Gastrocnemius medialis (tissue), 4 donors: ENCODE data around the gene MDK. TPM values are rescaled to one million over a fixed set of nuclear protein-coding genes. Genes with fewer than 3 reads are reported as not detected.

Source experiments
- ATAC-seq, 2 donors: fragments of 150-250 bp; one replicate each; pipeline ENCODE4 v1.9.1; 2016
- DNase-seq, 2 donors: peaks; one replicate each; pipeline ENCODE4 v3.0.0-alpha.2; 2019
- H3K27ac ChIP-seq, 4 donors: fragments of 200-600 bp; sonication (generic); 1 replicate in 1 of 4; 2 replicates in 3 of 4; pipeline ENCODE4 v1.5.1; 2016 to 2018; ENCODE audit warnings: mild to moderate bottlenecking in 2 of 4, moderate library complexity in 1 of 4
- H3K27me3 ChIP-seq, 3 donors: fragments of 200-600 bp; sonication (generic) in 2 of 3; 1 replicate in 1 of 3; 2 replicates in 2 of 3; pipeline versions ENCODE4 v1.5.1 to v1.6.0; 2016 to 2019; ENCODE audit warnings: mild to moderate bottlenecking in 1 of 3, moderate library complexity in 1 of 3
- H3K36me3 ChIP-seq, 2 donors: fragments of 200-600 bp; sonication (generic) in 1 of 2; one replicate each; pipeline ENCODE4 v1.5.1; 2017 to 2018
- H3K4me1 ChIP-seq, 2 donors: fragments of 200-600 bp; sonication (generic) in 1 of 2; one replicate each; pipeline ENCODE4 v1.5.1; 2016 to 2017; ENCODE audit warnings: mild to moderate bottlenecking in 2 of 2
- H3K4me3 ChIP-seq, 4 donors: fragments of 200-600 bp; sonication (generic) in 3 of 4; 1 replicate in 1 of 4; 2 replicates in 3 of 4; pipeline ENCODE4 v1.5.1; 2016 to 2019; ENCODE audit warnings: mild to moderate bottlenecking in 2 of 4
- H3K9me3 ChIP-seq, 3 donors: fragments of 200-600 bp; sonication (generic) in 2 of 3; 1 replicate in 1 of 3; 2 replicates in 2 of 3; pipeline ENCODE4 v1.5.1; 2016 to 2019
- POLR2A ChIP-seq, 2 donors: fragments of 450-650 bp; IDR thresholded peaks; one replicate each; pipeline ENCODE4 v1.6.1; 2017; ENCODE audit warnings: antibody characterized with exemption in 2 of 2, mild to moderate bottlenecking in 2 of 2, moderate library complexity in 2 of 2
- in situ Hi-C, 4 donors: fragments of 200-750 bp; cut with MboI; loops; one replicate each; pipeline versions ENCODE4 v1.15.0 to v1.8.0; 2017; ENCODE audit warnings: low sequenced_read_pairs in 4 of 4
- intact Hi-C: fragments of 100-400 bp; cut with DNase I; formaldehyde crosslinking; loops from one replicate; pipeline ENCODE4 v1.15.1; 2023; ENCODE audit warnings: low total_unique reads
- total RNA-seq, 4 donors: library from RNA; depleted of rRNA; stranded (reverse); fragments of >200 nt; gene quantifications; one replicate each; pipeline versions ENCODE4 v1.1.0 to v1.2.3, GENCODE V29; 2016
- TF ChIP-seq, protein P1 (sequence below), 5 experiments: fragments of 450-650 bp in 3 of 5; fragments of 200-600 bp in 2 of 5; sonication (generic) in 2 of 5; IDR thresholded peaks in 4 of 5; conservative IDR thresholded peaks in 1 of 5; 1 replicate in 4 of 5; 2 replicates in 1 of 5; pipeline ENCODE4 v1.5.1; 2016 to 2019; ENCODE audit warnings: antibody characterized with exemption in 5 of 5, mild to moderate bottlenecking in 3 of 5, moderate library complexity in 3 of 5

Gene MDK
- total RNA-seq, 4 donors from 2014 or later, result 1.6 to 1.9 TPM; not detected in 2

DNA sequence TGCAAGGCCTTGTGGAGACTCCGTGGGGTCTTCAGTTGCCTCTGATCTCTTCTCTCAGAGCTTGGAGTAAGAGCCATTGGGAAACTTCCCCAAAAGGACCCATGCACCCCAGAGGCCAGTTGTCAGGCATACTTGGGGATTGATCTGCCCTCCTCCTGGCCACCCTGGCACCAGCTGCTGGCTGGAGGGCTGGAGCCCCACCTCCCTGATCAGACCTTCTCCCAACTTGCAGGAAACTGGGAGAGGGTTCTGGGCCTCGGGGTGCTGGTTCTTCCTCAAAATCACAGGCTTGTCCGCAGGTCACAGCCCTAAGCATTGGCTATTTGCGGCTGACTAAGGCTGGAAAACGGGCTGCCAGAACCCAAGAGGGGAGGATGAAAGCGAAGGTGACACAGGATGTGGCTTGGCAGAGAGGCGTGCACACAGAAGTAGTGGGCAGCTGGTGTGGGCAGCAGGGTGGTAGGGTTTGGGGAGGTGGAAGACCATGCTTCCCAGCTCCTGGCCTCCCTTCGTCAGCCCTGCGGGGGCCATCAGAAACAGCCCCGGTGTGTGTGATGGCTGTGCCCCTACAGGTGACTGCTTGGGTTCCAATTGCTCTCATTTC, 35.5 kb upstream of the MDK start:
- H3K4me3 ChIP-seq, result peak overlapping the region; percentile 38 to 54 (median 49)
- H3K27me3 ChIP-seq, result no peaks in the 10 kb centered on the region
- TF ChIP-seq POLR2A (IDR thresholded peaks at IDR 0.05), result no peak
- TF ChIP-seq, protein P1, sequence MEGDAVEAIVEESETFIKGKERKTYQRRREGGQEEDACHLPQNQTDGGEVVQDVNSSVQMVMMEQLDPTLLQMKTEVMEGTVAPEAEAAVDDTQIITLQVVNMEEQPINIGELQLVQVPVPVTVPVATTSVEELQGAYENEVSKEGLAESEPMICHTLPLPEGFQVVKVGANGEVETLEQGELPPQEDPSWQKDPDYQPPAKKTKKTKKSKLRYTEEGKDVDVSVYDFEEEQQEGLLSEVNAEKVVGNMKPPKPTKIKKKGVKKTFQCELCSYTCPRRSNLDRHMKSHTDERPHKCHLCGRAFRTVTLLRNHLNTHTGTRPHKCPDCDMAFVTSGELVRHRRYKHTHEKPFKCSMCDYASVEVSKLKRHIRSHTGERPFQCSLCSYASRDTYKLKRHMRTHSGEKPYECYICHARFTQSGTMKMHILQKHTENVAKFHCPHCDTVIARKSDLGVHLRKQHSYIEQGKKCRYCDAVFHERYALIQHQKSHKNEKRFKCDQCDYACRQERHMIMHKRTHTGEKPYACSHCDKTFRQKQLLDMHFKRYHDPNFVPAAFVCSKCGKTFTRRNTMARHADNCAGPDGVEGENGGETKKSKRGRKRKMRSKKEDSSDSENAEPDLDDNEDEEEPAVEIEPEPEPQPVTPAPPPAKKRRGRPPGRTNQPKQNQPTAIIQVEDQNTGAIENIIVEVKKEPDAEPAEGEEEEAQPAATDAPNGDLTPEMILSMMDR (IDR thresholded peaks at IDR 0.05 in 4 of 5, conservative IDR thresholded peaks at IDR 0.05 in 1 of 5), result no peak
- DNase-seq (no peak), ATAC-seq (no peak)
- in situ Hi-C loops, result no loop called here
- no peaks in the 10 kb centered on the region for H3K9me3 ChIP-seq
- peaks cover 11 to 21% of the 10 kb centered on the region in 2 donors for H3K4me1 ChIP-seq
- intact Hi-C loops, result loop anchor here (10.0 kb wide), 1 partner anchor 221 kb away; the partner anchor contains the start of gene PHF21A
- no peaks in the 10 kb centered on the region for H3K36me3 ChIP-seq
- H3K27ac ChIP-seq, result peak overlapping the region; percentile 54 to 72 (median 70)

DNA sequence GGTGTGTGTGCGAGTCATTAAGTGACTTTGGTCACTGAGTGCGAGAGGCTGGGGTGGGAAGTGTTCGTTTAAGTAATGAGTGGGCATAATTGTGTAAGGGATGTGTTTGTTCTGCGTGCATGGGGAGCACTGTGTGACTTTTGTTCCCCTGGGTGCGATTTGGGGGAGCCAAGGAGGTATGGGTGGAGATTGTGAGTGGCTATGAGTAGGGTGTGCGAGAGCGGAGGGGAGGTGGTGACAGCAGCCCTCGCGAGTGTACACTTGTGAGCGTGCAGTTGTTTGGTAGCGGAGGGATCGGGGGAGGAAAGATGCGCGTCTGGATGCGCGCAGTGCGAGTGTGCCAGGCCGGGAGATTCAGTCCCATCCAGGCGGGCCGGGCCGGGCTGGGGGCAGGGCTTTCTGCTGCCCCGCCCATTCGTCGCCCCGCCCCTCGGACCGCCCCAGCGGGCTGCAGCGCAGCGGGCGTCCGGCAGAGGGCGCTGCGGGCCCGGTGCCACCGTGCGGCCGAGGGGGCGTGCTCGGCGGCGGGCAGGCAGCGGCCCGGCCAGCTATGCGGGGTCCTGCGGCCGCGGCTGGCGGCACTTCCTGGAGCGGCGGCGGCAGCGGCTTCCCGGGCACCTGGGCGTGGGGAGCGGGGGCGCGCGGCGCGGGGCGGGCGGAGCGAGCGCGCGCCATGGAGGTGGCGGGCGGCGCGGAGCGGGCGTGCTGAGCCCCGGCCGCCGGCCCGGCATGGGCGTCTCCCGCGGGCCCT, 34.4 kb upstream of the MDK start, which contains the start of gene DGKZ:
TSS of gene DGKZ (plus strand) at position 578 of the 751 bp plus-strand sequence. CDS start 197 bp downstream, outside the sequence.
- in situ Hi-C loops, result no loop called here
- DNase-seq, result peak; percentile 59 to 82
- Histone ChIP-seq H3K4me3 (peak within 1 kb of the TSS; percentile 68 to 82 (median 75)), H3K27ac (peak within 1 kb of the TSS; percentile 70 to 79 (median 74)), H3K27me3 (no peaks in the 10 kb centered on the region), H3K4me1 (peaks cover 18 to 30% of the 10 kb centered on the region in 2 donors), H3K9me3 (no peaks in the 10 kb centered on the region), H3K36me3 (no peaks in the 10 kb centered on the region)
- intact Hi-C loops, result loop anchor here (1.0 to 10.0 kb wide), 2 partner anchors 16 to 222 kb away; partner anchors contain the start of gene PHF21A
- TF ChIP-seq, protein P1 (IDR thresholded peaks at IDR 0.05 in 4 of 5, conservative IDR thresholded peaks at IDR 0.05 in 1 of 5), result peak; percentile 62 to 99 (median 99)
- TF ChIP-seq POLR2A (IDR thresholded peaks at IDR 0.05), result peak; percentile 64 to 85
- peak; percentile 76 to 81 for ATAC-seq

DNA sequence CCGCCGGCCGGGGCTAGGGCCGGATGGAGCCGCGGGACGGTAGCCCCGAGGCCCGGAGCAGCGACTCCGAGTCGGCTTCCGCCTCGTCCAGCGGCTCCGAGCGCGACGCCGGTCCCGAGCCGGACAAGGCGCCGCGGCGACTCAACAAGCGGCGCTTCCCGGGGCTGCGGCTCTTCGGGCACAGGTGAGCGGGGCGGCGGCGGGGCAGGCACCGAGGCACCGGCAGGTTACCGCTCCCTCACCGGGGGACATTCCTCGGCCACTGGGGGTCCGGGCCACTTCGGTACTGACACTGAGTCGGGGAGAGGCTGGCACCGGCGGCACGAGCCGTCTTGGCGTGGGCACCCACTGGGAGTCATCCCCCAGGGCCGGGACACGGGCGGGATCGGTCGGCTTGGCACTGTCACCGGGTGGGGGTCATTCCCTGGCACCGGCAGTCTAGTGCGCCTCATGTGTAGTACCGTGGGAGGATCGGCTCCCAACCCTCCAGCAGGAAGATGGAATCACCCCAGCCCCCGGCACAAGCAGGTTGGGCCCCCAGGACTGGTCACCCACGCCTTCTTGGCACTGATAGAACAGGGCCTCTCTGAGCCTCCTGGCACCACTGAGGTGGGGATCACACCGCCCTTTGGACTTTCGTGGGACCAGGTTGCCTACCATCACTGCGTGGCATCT, 33.7 kb upstream of the MDK start:
- H3K4me3 ChIP-seq, result peak overlapping the region; percentile 68 to 82 (median 75)
- ATAC-seq (peak; percentile 0 to 15), DNase-seq (peak in 1 of 2 donors; percentile 37)
- no peak for TF ChIP-seq POLR2A (IDR thresholded peaks at IDR 0.05)
- TF ChIP-seq, protein P1 (IDR thresholded peaks at IDR 0.05 in 4 of 5, conservative IDR thresholded peaks at IDR 0.05 in 1 of 5), result no peak
- H3K27ac ChIP-seq, result peak overlapping the region; percentile 60 to 79 (median 74)
- intact Hi-C loops, result loop anchor here (1.0 to 10.0 kb wide), 2 partner anchors 16 to 223 kb away; partner anchors contain the start of gene PHF21A
- peaks cover 22 to 37% of the 10 kb centered on the region in 2 donors for H3K4me1 ChIP-seq
- H3K36me3 ChIP-seq, result no peaks in the 10 kb centered on the region
- in situ Hi-C loops, result no loop called here
- H3K27me3 ChIP-seq, result no peaks in the 10 kb centered on the region
- no peaks in the 10 kb centered on the region for H3K9me3 ChIP-seq

DNA sequence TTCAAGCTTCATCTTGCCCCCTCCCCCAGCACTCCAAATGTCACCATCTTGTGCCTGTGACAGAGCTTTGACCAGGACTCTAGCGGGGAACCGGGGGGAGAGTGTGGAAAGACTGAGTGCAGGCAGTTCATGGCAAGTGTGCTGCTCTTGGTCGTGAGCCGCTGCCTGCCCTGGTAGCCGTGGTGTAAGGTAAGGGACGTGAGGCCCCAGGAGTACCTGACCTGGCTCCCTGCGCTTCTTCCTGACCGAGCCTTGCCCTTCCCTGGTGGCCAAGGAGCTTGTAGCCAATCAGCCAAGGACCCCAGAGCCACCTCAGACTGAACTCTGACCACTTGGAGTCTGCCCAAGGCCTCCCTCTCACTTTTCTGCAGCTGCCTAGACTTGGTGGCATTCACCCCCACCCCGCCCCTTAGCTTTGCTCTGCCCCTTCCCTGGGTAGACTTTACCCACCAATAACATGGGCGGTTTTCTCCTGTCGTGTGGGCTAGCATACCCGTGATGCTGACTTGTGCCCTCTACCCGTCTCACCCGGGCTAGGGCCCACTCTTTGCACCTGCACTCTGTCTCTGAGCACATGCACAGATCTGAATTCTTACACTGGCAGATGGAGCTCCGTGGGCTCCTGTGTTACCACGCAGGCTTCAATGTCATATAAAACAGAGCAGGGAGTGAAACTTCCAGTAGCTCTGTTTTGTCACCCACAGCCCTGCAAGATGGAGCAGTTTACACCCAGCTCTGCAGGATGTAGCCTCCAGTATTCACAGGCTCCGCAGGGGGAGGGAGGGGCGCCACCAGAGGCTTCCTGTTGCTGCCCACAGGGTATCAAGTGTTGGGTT, 32.7 kb upstream of the MDK start:
- intact Hi-C loops (loop anchor here (10.0 kb wide), 1 partner anchor 224 kb away; the partner anchor contains the start of gene PHF21A), in situ Hi-C loops (no loop called here)
- Histone ChIP-seq H3K4me3 (peak overlapping the region; percentile 68 to 82 (median 75)), H3K4me1 (peaks cover 23 to 37% of the 10 kb centered on the region in 2 donors), H3K27ac (peak overlapping the region in 2 of 4 donors; percentile 60 to 79), H3K9me3 (no peaks in the 10 kb centered on the region), H3K27me3 (no peaks in the 10 kb centered on the region), H3K36me3 (no peaks in the 10 kb centered on the region)
- ATAC-seq, result no peak
- TF ChIP-seq POLR2A (IDR thresholded peaks at IDR 0.05), result no peak
- TF ChIP-seq, protein P1 (IDR thresholded peaks at IDR 0.05 in 4 of 5, conservative IDR thresholded peaks at IDR 0.05 in 1 of 5), result no peak
- no peak for DNase-seq
